K562 (cell line): ENCODE data around the gene ARL4D. TPM values are rescaled to one million over a fixed set of nuclear protein-coding genes. Genes with fewer than 3 reads are reported as not detected.

Experiments
- CTBP1 ChIP-seq: fragments of 450-650 bp; IDR thresholded peaks from 2 replicates; pipeline ENCODE4 v1.6.1; 2016; ENCODE audit warnings: borderline replicate concordance
- ZKSCAN3 ChIP-seq: fragments of 250-450 bp; sonication (Bioruptor Pico); IDR thresholded peaks from 2 replicates; pipeline ENCODE4 v1.4.0; 2020
- polyA plus RNA-seq, 8 experiments: library from polyadenylated mRNA; depleted of rRNA in 4 of 8; stranded (reverse) in 5 of 8; unstranded in 3 of 8; fragments of >200 nt; fragmentation: Nextera tagmentation in 2 of 8; fragmentation: Illumina TruSeq in 1 of 8; extraction: Ambion mirVana in 2 of 8; extraction: Trizol in 1 of 8; gene quantifications; 2 replicates each; pipeline versions ENCODE4 v1.2.1 to v1.2.3, GENCODE V29; 2011 to 2014; ENCODE audit warnings: inconsistent platforms in 1 of 8, missing spikeins in 1 of 8
- total RNA-seq, 7 experiments: library from RNA; depleted of rRNA in 6 of 7; stranded (reverse); fragments of >200 nt in 6 of 7; fragmentation: Illumina TruSeq in 2 of 7; extraction: Trizol in 2 of 7; gene quantifications; 2 replicates each; pipeline versions ENCODE4 v1.2.1 to v1.2.3, GENCODE V29; 2011 to 2021; ENCODE audit warnings: low replicate concordance in 1 of 7
- TF ChIP-seq, protein P1 (sequence below): fragments of 250-450 bp; sonication (Bioruptor Pico); IDR thresholded peaks from 2 replicates; pipeline ENCODE4 v1.4.0; 2020
- TF ChIP-seq, protein P2 (sequence below): sonication (generic); formaldehyde crosslinking; IDR thresholded peaks from 2 replicates; pipeline ENCODE4 v1.8.0; 2022; ENCODE audit warnings: mild to moderate bottlenecking, missing genetic modification reagents

ARL4D gene
- total and polyA plus RNA-seq, 9 of the 15 experiments (the other 6 are each of a cell fraction or from before 2014, with no cell fraction given), result 0.07 to 0.53 (median 0.28) TPM; not detected in 1

DNA sequence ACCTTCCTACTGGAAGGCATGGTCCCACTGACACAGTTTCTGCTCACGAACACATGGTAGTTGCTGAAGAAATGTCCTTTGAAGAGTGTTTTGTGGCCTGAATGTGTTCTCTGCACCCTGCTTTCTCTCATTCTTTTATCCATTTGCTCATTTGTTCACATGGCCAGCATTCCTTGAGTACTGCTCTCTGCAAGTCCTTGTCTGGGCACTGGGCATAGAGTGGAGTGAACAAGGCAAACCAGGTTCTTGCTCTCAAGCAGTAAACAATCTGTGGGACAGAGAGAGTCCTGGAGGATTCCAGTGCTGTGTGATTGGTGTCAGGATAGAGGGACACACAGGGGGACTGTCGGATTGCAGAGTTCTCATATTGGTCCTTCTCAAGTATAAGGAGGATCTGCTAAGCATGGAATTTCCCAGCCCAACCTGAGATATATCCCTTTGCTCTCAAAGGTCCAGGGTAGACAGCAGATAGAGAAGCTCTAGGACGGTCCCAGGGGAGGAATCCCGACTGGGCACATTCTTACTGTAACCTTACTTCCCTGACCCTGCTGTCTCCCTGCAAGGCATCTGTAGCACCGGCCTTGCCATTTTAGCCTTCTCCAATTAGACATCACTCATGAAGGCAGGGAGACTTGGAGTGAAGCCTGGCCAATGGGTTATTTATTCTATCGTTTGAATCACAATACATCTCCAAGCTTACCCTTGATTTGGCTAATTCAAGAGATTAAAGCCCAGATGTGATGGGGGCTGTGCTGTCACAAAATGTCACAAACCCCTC, 32.3 kb downstream of the ARL4D start (continued):
- TF ChIP-seq, protein P1, sequence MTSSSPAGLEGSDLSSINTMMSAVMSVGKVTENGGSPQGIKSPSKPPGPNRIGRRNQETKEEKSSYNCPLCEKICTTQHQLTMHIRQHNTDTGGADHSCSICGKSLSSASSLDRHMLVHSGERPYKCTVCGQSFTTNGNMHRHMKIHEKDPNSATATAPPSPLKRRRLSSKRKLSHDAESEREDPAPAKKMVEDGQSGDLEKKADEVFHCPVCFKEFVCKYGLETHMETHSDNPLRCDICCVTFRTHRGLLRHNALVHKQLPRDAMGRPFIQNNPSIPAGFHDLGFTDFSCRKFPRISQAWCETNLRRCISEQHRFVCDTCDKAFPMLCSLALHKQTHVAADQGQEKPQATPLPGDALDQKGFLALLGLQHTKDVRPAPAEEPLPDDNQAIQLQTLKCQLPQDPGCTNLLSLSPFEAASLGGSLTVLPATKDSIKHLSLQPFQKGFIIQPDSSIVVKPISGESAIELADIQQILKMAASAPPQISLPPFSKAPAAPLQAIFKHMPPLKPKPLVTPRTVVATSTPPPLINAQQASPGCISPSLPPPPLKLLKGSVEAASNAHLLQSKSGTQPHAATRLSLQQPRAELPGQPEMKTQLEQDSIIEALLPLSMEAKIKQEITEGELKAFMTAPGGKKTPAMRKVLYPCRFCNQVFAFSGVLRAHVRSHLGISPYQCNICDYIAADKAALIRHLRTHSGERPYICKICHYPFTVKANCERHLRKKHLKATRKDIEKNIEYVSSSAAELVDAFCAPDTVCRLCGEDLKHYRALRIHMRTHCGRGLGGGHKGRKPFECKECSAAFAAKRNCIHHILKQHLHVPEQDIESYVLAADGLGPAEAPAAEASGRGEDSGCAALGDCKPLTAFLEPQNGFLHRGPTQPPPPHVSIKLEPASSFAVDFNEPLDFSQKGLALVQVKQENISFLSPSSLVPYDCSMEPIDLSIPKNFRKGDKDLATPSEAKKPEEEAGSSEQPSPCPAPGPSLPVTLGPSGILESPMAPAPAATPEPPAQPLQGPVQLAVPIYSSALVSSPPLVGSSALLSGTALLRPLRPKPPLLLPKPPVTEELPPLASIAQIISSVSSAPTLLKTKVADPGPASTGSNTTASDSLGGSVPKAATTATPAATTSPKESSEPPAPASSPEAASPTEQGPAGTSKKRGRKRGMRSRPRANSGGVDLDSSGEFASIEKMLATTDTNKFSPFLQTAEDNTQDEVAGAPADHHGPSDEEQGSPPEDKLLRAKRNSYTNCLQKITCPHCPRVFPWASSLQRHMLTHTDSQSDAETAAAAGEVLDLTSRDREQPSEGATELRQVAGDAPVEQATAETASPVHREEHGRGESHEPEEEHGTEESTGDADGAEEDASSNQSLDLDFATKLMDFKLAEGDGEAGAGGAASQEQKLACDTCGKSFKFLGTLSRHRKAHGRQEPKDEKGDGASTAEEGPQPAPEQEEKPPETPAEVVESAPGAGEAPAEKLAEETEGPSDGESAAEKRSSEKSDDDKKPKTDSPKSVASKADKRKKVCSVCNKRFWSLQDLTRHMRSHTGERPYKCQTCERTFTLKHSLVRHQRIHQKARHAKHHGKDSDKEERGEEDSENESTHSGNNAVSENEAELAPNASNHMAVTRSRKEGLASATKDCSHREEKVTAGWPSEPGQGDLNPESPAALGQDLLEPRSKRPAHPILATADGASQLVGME (CRISPR knock-in tag), result no peak
- TF ChIP-seq, protein P2, sequence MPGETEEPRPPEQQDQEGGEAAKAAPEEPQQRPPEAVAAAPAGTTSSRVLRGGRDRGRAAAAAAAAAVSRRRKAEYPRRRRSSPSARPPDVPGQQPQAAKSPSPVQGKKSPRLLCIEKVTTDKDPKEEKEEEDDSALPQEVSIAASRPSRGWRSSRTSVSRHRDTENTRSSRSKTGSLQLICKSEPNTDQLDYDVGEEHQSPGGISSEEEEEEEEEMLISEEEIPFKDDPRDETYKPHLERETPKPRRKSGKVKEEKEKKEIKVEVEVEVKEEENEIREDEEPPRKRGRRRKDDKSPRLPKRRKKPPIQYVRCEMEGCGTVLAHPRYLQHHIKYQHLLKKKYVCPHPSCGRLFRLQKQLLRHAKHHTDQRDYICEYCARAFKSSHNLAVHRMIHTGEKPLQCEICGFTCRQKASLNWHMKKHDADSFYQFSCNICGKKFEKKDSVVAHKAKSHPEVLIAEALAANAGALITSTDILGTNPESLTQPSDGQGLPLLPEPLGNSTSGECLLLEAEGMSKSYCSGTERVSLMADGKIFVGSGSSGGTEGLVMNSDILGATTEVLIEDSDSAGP, result no peak
- no peak for TF ChIP-seq CTBP1
- no peak for TF ChIP-seq ZKSCAN3 (CRISPR knock-in tag)
